Fibroblast of skin of scalp (primary cell): ENCODE measurements around the gene KCNJ18.
"Not testable (repeated sequence)": the region's sequence is repeated elsewhere in the genome, so short reads cannot be mapped to it uniquely, and the experiment has no call there.

Experiments used
- DNase-seq: peaks from one replicate; pipeline ENCODE4 v3.0.0-alpha.2; 2013

The KCNJ18 gene

GRCh38 chr17:21733931-21734330, 41.6 kb downstream of the KCNJ18 start:
- DNase-seq, result not testable (repeated sequence)

GRCh38 chr17:21735814-21736213, 43.5 kb downstream of the KCNJ18 start:
- DNase-seq, result not testable (repeated sequence)

GRCh38 chr17:21737015-21737580, 44.8 kb downstream of the KCNJ18 start:
- DNase-seq, result not testable (repeated sequence)

GRCh38 chr17:21738241-21738640, 45.9 kb downstream of the KCNJ18 start:
- not testable (repeated sequence) for DNase-seq

- not testable (repeated sequence) for DNase-seq
Measured at GRCh38 chr17:21738877-21739474, 46.7 kb downstream of the KCNJ18 start.

GRCh38 chr17:21739485-21739884, 47.2 kb downstream of the KCNJ18 start:
- DNase-seq, result not testable (repeated sequence)

- not testable (repeated sequence) for DNase-seq
Measured at GRCh38 chr17:21740836-21741235, 48.5 kb downstream of the KCNJ18 start.

- DNase-seq, result not testable (repeated sequence)
Measured at GRCh38 chr17:21741520-21741919, 49.2 kb downstream of the KCNJ18 start.

- DNase-seq, result no peak
Measured at GRCh38 chr17:21742326-21742725, 50.0 kb downstream of the KCNJ18 start.

GRCh38 chr17:21744151-21744550, 51.8 kb downstream of the KCNJ18 start:
- DNase-seq, result not testable (repeated sequence)

- DNase-seq, result not testable (repeated sequence)
Measured at GRCh38 chr17:21744621-21745020, 52.3 kb downstream of the KCNJ18 start.

- DNase-seq, result not testable (repeated sequence)
Measured at GRCh38 chr17:21745385-21746054, 53.2 kb downstream of the KCNJ18 start.

- not testable (repeated sequence) for DNase-seq
Measured at GRCh38 chr17:21746415-21746814, 54.1 kb downstream of the KCNJ18 start.

- not testable (repeated sequence) for DNase-seq
Measured at GRCh38 chr17:21747195-21747915, 55.0 kb downstream of the KCNJ18 start.

GRCh38 chr17:21748686-21749085, 56.4 kb downstream of the KCNJ18 start:
- DNase-seq, result not testable (repeated sequence)

GRCh38 chr17:21749696-21750531, 57.6 kb downstream of the KCNJ18 start:
- not testable (repeated sequence) for DNase-seq

- DNase-seq, result not testable (repeated sequence)
Measured at GRCh38 chr17:21751111-21751510, 58.8 kb downstream of the KCNJ18 start.
